DND-41 (cell line): ENCODE data around the gene GPR55.

ENCODE experiments used
- EZH2 ChIP-seq: IDR thresholded peaks from 3 replicates; pipeline ENCODE4 v1.6.1; 2012; ENCODE audit warnings: borderline replicate concordance, low read depth, mild to moderate bottlenecking, moderate library complexity, low read length, inconsistent platforms; ENCODE audit not compliant: severe bottlenecking
- TF ChIP-seq, protein P1 (sequence below): IDR thresholded peaks from 2 replicates; pipeline ENCODE4 v1.5.1; 2012; ENCODE audit warnings: borderline replicate concordance, low read length, moderate library complexity, mild to moderate bottlenecking; ENCODE audit not compliant: poor library complexity, severe bottlenecking; ENCODE audit errors: extremely low read depth

- TF ChIP-seq, protein P1, sequence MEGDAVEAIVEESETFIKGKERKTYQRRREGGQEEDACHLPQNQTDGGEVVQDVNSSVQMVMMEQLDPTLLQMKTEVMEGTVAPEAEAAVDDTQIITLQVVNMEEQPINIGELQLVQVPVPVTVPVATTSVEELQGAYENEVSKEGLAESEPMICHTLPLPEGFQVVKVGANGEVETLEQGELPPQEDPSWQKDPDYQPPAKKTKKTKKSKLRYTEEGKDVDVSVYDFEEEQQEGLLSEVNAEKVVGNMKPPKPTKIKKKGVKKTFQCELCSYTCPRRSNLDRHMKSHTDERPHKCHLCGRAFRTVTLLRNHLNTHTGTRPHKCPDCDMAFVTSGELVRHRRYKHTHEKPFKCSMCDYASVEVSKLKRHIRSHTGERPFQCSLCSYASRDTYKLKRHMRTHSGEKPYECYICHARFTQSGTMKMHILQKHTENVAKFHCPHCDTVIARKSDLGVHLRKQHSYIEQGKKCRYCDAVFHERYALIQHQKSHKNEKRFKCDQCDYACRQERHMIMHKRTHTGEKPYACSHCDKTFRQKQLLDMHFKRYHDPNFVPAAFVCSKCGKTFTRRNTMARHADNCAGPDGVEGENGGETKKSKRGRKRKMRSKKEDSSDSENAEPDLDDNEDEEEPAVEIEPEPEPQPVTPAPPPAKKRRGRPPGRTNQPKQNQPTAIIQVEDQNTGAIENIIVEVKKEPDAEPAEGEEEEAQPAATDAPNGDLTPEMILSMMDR = no peak
- no peak for TF ChIP-seq EZH2
Observed at GRCh38 chr2:230868161-230868946, 56.7 kb downstream of the GPR55 start.
